Ammon's horn (tissue), 1 donor: ENCODE results near the gene MAPK10.
"Not testable (repeated sequence)": the region's sequence is repeated elsewhere in the genome, so short reads cannot be mapped to it uniquely, and the experiment has no call there.

Source experiments
- DNase-seq: peaks from one replicate; pipeline ENCODE4 v3.0.0-alpha.2; 2016; ENCODE audit warnings: low spot score

The MAPK10 gene

DNA sequence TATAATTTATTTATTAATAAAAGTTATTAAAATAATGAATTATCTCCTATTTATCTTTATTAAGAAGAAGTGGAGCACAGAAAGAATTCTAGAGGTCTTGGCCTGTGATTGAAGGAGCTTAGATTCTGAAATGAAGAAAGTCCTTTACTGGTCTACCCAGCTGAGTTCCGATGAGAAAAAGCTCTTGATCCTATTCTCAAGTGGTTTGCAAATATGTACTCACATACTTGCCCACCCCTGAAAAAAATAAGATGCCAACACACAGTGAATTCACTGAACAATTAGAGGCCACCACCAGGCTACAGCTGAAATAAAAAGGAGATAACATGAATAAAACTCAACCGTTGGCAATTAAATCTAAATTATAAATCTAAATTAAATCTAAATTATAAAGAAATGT, 253.4 kb downstream of the MAPK10 start:
- no peak for DNase-seq

DNA sequence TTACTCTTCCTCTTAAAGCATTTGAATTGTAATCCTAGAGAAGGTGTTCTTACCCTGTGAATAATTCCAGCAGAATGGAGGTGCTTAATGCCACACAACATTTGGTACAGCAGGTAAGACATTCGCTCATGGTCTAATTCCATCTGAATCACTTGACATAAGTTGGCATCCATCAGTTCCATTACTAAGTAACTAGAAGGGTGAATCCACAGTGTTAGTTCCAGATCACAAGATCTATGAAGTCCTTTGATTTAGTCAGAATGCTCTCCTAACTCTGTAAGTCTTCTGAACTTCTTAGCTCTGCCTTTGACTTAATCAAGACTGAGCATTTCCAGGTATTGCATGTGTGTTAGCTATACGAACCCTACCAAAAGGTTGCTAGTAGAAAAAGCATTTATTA, 258.0 kb downstream of the MAPK10 start:
- no peak for DNase-seq

- no peak for DNase-seq
Observed at GRCh38 chr4:86101410-86101809, 258.4 kb downstream of the MAPK10 start.

- no peak for DNase-seq
Observed at GRCh38 chr4:86100539-86101215, 259.2 kb downstream of the MAPK10 start.

DNA sequence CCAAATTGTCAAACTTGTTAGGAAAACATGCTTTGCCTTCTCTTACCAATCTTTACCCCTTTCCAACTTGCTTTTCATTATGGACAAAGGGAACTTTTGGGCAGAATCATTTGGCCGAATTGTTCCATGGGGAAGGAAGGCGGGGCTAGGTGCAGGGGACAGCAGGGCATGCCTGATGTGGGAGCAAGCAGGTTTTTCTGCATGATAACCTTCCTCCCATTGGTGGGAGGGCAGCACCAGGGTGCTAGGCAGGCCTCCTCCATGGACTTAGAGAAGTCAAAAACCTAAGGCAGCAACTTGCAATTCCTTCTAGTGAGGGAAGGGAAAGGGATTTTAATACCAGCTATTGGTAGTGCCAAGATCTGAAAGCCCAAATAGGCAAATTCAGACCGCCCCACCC, 260.5 kb downstream of the MAPK10 start:
- DNase-seq, result no peak

- no peak for DNase-seq
Observed at GRCh38 chr4:86098691-86099090, 261.2 kb downstream of the MAPK10 start.

- DNase-seq, result no peak
Observed at GRCh38 chr4:86096373-86096772, 263.5 kb downstream of the MAPK10 start.

DNA sequence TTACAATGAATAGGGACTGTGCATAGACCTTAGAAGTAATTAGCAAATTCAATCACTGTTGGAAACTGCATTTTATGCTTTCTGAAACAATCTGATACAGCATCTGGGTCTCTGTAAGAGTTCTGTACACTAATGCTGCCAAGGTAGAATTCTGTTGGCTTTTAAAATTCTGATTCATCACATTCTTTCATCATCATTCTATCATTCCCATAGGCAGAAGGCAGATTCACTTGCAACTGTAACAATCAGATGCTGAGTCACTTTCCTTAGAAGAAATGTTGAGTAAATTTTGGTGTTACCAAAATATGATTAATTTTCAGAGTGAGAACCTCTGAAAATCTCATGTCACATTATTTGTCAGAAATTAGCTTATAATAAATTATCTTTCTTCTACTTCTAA, 267.2 kb downstream of the MAPK10 start:
- peak; percentile 15 for DNase-seq

- DNase-seq, result no peak
Observed at GRCh38 chr4:86091201-86091600, 268.7 kb downstream of the MAPK10 start.

- DNase-seq, result no peak
Observed at GRCh38 chr4:86089781-86090323, 270.0 kb downstream of the MAPK10 start.

DNA sequence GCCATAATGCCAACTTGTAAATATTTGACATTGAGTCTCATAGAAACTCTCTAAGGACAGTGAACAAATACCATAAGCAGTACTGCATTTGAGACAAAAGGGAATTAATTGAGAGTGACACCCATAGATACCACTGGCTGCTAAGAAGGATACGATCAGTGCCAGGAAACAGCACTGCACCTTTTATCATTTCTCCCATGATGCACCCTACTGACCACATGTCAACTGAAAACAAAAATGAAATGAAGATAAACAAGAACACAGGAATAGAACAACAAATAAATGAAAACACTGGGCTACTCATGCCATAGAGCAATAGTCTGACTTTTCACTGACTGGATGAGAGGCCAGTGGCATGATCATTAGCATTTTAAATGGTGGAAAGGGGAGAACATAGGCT, 270.8 kb downstream of the MAPK10 start:
- no peak for DNase-seq

DNA sequence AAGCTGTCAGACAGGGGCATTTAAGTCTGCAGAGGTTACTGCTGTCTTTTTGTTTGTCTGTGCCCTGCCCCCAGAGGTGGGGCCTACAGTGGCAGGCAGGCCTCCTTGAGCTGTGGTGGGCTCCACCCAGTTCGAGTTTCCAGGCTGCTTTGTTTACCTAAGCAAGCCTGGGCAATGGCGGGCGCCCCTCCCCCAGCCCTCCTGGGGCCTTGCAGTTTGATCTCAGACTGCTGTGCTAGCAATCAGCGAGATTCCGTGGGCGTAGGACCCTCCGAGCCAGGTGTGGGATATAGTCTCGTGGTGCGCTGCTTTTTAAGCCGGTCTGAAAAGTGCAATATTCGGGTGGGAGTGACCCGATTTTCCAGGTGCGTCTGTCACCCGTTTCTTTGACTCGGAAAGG, 284.1 kb downstream of the MAPK10 start:
- not testable (repeated sequence) for DNase-seq

DNA sequence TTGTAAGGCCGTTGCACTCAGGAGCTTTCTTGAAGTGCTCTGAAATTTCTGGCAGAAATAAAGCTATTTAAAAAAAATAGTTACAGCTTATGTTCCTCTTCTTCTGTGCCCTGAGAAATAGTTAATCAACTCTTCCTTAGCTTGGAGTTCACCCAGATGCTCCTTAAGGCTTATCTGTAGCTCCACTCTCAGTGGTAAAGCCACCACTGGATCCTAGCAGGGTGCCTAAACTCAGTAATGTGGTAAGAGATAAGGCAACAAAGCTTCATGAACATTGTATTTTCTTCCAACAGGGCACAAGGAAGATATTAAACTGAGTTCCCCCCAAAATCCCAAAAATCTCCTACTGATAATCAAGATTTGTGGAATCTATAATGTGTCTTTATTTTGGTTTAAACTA, 299.5 kb downstream of the MAPK10 start:
- no peak for DNase-seq

DNA sequence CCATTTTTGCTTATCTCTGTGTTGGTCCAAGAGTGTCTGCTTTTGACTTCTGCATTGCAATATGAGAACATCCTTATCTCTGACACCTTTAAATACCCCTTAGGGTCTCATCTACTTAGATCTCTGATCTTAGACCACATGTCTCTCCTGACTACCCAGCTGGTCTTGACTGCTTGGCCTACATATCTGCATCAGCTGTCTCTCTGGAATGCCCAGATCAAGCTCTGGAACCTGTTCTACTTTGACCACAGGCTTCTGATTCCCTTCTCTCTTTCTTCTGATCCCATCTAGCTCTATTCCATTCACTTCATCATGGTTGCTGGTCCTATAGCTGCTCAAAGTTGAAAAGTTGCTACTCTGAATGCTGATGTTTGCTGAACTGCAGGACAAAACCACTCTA, 301.2 kb downstream of the MAPK10 start:
- DNase-seq, result no peak

- no peak for DNase-seq
Observed at GRCh38 chr4:86055898-86056297, 304.0 kb downstream of the MAPK10 start.

- DNase-seq, result peak; percentile 34
Observed at GRCh38 chr4:86054286-86055032, 305.4 kb downstream of the MAPK10 start.

DNA sequence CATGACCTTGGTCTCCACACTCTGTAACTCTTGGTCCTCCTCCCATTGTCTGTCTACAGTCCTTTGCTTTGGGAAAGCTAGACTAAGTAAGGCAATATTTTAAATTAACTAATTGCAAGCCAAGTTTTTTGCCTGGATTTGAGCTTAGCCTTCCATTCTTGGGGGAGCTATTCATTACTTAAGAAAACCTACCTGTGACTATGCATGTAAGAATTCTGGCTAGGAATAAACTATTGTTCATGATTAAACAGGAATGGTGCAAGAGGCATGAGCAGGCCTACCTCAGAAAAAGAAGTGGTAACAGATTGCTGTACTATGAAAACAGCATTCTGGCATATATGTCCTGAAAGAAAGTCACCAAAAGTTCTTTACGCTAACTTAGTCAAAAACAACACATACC, 309.4 kb downstream of the MAPK10 start:
- DNase-seq, result no peak

DNA sequence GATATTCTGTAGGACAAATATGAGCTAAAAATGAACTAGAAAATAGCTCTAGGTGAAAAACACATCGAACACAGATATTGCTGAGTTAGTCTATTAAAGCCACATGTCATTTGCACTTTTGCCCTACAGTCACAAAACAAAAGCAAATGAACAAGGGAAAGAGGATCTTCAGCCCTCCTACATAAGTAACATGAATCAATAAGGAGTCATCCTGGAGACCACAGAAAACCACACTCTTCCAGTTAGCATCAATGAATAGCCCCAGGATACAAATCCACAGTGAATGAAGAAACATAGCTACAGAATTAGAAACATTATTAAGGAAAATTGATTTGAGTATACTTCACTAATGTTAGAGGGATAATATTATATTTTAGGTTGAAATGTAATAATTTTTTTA, 311.4 kb downstream of the MAPK10 start:
- DNase-seq, result no peak

DNA sequence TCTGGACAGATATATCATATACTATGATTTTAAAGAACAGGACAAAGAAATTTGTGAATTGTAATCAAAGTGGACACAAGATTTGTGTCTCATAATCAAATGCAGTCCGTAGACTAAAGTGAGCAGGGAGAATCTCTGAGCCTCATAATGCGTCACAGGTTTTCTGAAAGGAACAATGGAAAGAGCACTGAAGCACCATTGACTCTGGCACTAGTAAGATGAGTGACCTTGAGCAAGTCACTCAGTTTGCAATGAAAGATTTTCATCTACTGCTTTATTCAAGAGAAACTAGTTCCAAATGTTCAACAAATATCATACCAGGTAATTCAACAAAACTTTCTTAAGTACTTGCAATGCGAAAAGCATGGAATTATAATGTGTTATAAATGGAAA, 315.3 kb downstream of the MAPK10 start:
- DNase-seq, result no peak

DNA sequence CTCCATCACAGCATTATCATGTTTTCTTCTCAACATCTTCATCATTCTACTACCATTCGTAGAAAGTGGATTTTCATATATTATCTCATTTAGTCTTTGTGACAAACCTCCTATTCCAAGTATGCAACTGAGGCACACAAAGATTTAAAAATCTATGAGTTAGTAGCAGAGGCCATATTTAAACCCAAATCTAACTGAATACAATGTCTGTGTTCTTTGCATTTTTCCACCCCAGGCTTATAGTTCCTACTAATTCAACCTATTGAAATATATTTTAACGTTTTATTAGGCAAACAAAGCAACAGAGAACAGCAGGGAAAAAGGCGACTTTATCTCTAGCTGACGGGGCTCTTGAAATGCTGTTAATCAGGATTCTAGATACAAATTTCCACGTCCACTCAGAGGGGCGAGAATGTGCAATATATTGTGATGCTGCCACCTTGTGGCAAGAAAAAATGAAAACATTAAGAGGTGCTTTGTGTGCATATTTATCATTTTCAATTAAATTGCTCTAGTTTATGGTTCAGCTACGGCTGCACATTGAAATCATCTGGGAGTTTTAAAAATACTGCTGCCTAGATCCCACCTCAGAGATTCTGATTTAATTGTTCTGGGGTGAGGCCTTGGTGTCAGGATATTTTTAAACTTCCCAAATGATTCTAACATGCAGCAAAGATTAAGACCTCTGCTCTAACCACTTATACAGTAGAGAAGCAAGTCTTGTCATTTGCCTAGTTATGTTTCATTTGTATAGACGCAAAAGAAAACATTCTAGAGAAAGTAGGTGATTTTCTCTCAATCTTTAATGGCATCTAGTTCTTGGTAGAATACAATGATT, 315.9 kb downstream of the MAPK10 start:
- DNase-seq, result peak; percentile 70

- DNase-seq, result no peak
Observed at GRCh38 chr4:86038037-86038436, 321.8 kb downstream of the MAPK10 start.

DNA sequence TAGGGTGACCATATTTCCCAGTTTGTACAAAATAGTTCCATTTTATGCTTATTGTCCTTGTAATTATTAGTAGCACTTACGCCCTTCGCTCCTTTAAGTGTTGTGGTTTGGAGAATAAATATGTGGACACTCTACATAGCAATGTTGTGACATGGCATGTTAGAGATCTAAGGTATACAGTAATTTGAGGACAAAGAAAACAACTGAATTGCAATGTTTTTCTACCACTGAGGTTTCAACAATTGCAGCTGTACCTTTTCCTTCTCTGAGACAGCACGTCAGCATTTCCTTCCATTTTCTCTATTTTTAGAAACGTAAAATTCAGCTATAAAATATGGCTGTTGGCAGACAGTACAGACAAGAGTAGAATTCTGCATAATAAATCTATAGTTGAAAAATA, 323.1 kb downstream of the MAPK10 start:
- DNase-seq, result no peak

GRCh38 chr4:86035688-86036087, 324.2 kb downstream of the MAPK10 start:
- no peak for DNase-seq
